Measurements from ENCODE around the gene FAM50B. TPM values are rescaled to one million over a fixed set of nuclear protein-coding genes. Genes with fewer than 3 reads are reported as not detected.

Gene FAM50B
- polyA plus RNA-seq, 3 donors, result 12.2 to 17.0 (median 14.0) TPM

- no peak for DNase-seq
These were observed 39.2 kb downstream of the FAM50B start for GRCh38 chr6:3888153-3888957.

- no peak for DNase-seq
These were observed 40.9 kb downstream of the FAM50B start for GRCh38 chr6:3890047-3890446.

GRCh38 chr6:3891883-3892282 is 42.7 kb downstream of the FAM50B start:
- DNase-seq, result no peak

DNA sequence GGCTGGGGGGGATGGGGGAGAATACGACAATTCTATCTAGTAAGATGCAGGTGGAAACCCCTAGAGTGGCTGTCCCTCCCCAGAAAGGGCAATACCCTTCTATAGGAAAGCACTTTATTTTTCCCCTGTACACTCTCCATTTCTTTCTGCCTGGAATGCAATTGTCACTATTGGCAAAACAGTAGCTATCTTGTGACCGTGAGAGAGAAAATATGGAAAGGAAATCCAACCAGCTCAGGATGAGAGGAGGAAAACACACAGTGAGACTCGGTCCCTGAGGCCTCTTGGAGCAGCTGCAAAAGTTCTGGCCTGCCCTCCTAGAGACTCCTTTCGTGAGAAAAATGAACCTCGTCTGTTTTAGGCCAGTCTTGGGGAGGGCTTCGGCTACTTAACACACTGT is 43.4 kb downstream of the FAM50B start:
- DNase-seq, result no peak

- DNase-seq, result no peak
These were observed 44.3 kb downstream of the FAM50B start for GRCh38 chr6:3893487-3893886.

GRCh38 chr6:3893917-3894316 is 44.7 kb downstream of the FAM50B start:
- no peak for DNase-seq

DNA sequence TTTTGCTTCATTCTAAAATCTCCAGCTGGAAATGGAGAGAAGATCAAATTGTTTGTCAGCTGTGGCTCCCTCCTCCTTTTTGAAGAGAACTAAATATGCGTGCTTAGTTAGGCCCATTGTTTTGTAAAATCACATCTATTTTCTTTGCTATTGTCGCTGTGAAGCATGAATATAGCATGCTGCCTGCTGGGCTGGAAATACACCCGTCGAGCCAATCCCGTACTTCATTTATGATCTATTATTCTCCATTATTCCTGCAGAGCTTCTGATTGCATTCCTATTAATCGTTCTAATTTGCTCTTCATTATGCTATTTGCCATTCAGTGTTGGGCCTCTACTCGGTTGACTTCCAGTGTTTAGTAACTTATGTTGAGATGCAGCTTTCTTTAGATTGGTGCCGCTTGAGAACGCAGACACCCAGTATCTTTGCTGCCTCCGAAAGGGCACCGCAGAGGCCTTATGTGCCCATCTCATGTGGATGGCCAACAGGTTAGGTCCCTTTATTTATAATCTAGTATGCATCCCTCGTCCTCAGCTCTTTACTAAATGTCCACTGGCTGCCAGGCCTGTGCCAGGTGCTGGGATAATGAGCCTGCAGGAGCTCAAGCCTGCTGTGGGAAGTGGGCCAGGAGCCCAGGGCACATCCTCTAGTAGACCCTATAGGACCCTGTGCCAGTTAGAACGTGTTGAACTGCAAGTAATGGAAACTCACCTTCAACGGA is 45.6 kb downstream of the FAM50B start:
- no peak for DNase-seq

- DNase-seq, result no peak
These were observed 46.1 kb downstream of the FAM50B start for GRCh38 chr6:3895312-3895653.

GRCh38 chr6:3895805-3896204 is 46.6 kb downstream of the FAM50B start:
- DNase-seq, result no peak

DNA sequence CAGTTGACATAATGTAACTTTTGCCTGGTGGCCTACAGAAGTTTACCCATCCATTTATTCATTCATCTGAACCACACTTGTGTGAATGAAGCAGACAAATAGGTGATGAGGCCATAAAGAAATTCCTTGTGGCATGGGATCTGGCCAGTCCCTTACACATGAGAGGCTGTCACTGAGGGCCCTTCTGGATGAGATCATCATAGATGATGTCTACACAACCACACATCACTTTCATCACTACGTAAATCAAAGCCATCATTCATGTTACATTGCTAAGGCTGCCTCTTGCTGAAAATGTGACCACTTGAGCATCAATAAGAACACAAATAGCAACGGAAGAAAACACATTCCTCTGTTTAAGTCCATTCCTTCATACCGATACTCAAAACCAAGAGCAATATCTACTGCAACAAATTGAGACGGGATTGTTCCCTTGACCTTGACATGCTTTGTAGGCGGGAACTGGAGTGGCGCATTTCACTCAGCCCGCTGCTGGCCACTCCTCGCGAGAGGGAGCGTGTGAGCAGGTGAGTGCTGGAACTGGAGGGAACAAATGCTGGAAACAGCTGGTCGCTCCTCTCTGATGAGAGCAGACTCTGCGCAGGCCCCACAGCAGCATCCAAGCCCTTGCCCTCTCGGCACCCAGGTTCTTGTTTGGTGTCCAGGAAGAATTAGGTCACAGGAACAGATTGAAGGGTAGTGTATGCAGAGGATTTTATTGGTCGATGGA is 49.3 kb downstream of the FAM50B start:
- no peak for DNase-seq

DNA sequence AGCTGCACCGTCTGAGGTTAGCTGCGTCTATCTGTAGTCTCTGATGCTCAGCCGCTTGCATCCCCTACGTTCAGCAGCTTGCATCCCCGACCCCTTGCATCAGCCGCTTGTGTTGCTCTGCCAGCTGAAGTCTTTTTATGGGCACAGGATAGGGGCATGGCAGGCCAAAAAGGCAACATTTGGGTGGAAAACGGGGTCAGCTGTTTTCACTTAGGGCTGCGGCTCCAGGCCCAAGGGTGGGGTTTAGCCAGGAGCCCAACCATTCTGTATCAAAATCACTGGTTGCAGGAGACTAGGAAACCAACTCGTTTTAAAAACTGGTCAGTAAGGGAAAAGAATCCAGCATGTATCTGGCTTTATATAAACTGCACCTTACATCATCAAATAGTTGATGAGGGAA is 49.9 kb downstream of the FAM50B start:
- DNase-seq, result no peak

- DNase-seq, result no peak
These were observed 50.8 kb downstream of the FAM50B start for GRCh38 chr6:3899970-3900439.

Other genes with a start within 250 kb of the FAM50B start
- gene PXDC1, start 97.7 kb upstream of the FAM50B start, polyA plus RNA-seq (ENCODE audit: insufficient read length in 3 of 3), result 10 to 100 TPM; 17.3 to 23.0 (median 21.5) TPM
- 1 to 10 TPM; 1.6 to 4.7 (median 2.1) TPM for gene FAM217A, start 229.8 kb downstream of the FAM50B start, polyA plus RNA-seq (ENCODE audit: insufficient read length in 3 of 3)